Bronchial epithelial cell (primary cell): ENCODE data around the gene DRD2. TPM values are rescaled to one million over a fixed set of nuclear protein-coding genes. Genes with fewer than 3 reads are reported as not detected.

Experiments
- DNase-seq: peaks from one replicate; pipeline ENCODE4 v3.0.0-alpha.2; 2010; ENCODE audit warnings: low read depth
- FAIRE-seq: peaks from 2 replicates; lab custom pipeline; 2011; peaks lifted over from hg19 to GRCh38; lab: Jason Lieb, UNC
- H3K27me3 ChIP-seq: 2 replicates; pipeline ENCODE4 v1.5.1; 2011; ENCODE audit warnings: low read length; ENCODE audit not compliant: control insufficient read depth, insufficient read depth
- H3K36me3 ChIP-seq: 2 replicates; pipeline ENCODE4 v1.5.1; 2011; ENCODE audit warnings: low read length; ENCODE audit not compliant: control insufficient read depth, insufficient read depth
- H3K4me3 ChIP-seq: 2 replicates; pipeline ENCODE4 v1.5.1; 2011; ENCODE audit warnings: mild to moderate bottlenecking, low read depth, low read length, control low read depth
- total RNA-seq: library from RNA; depleted of rRNA; stranded (reverse); fragments of >200 nt; gene quantifications from 2 replicates; pipeline ENCODE4 v1.2.1, GENCODE V29; 2014
- TF ChIP-seq, protein P1 (sequence below): IDR thresholded peaks from 2 replicates; pipeline ENCODE4 v1.5.1; 2011; ENCODE audit warnings: mild to moderate bottlenecking, moderate library complexity, low read length, control low read depth, inconsistent platforms; ENCODE audit not compliant: insufficient read depth, severe bottlenecking

DRD2 gene
- total RNA-seq, 1 donor from 2014 or later, result not detected

DNA sequence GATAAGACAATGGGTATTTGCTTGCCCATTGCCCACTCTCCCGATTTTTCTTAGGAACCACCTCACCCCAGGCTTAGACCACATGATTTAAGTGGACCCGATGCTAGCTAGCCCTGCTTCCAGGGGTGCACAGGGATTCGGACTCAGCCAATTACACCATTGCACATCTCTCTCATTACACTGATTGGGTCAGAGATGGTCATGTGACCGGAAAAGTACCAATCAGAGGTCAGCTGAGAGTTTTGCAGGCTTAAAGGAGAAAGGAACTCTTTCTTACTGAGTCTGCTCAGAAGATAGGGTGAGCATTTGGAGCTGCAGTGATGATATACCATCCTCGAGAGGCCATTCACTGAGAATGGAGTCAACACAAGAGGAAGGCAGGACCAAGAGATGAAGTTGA, 99.8 kb downstream of the DRD2 start:
- Histone ChIP-seq H3K36me3 (no peaks in the 10 kb centered on the region), H3K27me3 (no peaks in the 10 kb centered on the region), H3K4me3 (no peak overlapping the region)
- TF ChIP-seq, protein P1, sequence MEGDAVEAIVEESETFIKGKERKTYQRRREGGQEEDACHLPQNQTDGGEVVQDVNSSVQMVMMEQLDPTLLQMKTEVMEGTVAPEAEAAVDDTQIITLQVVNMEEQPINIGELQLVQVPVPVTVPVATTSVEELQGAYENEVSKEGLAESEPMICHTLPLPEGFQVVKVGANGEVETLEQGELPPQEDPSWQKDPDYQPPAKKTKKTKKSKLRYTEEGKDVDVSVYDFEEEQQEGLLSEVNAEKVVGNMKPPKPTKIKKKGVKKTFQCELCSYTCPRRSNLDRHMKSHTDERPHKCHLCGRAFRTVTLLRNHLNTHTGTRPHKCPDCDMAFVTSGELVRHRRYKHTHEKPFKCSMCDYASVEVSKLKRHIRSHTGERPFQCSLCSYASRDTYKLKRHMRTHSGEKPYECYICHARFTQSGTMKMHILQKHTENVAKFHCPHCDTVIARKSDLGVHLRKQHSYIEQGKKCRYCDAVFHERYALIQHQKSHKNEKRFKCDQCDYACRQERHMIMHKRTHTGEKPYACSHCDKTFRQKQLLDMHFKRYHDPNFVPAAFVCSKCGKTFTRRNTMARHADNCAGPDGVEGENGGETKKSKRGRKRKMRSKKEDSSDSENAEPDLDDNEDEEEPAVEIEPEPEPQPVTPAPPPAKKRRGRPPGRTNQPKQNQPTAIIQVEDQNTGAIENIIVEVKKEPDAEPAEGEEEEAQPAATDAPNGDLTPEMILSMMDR, result no peak
- DNase-seq (no peak), FAIRE-seq (peak; percentile 18)

DNA sequence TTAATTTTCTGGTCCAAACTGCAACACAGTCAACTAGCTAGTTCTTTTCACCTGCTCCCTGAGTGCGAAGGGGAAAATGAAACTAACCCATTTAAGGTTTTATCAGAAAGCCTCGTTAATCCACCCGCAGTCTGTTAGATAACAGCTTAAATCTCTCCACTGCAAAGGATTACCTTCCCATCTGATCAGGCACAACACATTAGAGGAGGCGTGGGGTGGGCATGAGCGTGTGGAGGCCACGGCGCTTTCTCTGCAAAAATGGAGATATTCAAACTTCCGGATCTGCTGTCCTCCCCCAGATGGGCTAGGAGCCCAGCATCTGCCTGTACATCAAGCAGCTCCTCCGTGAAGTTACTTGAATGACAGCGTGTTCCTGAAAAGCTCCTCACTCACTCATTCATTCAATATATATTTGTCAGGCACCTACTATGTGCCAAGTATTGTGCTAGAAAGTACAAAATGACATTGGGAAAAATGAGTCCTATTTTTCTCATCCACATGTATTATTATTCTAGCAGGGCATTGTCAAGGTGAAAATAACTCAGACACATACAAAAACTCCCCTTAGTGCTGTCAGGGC, 101.1 kb downstream of the DRD2 start:
- no peak for DNase-seq
- no peak overlapping the region for H3K4me3 ChIP-seq
- TF ChIP-seq, protein P1, result no peak
- FAIRE-seq, result no peak
- no peaks in the 10 kb centered on the region for H3K27me3 ChIP-seq
- no peaks in the 10 kb centered on the region for H3K36me3 ChIP-seq

DNA sequence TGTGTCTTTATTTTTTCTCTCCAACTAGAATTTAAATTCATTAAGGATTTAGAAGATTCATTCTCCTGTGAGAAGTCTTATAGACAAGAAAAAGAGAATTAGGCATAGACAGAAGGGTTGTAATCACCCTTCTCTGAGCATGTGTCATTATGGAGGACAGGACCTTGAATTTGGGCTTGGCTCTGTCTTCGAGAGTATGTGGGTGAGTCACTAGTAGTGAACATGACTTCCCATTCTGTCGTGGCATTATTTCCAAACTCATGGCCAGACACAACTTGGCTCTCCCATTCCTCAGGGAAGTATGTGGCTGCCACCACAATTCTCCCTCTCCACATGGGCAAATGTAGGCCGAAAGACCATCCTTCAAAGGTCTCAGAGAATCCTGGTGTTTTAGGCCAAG, 101.9 kb downstream of the DRD2 start:
- DNase-seq (peak; percentile 89), FAIRE-seq (peak; percentile 97)
- Histone ChIP-seq H3K4me3 (no peak overlapping the region), H3K27me3 (no peaks in the 10 kb centered on the region), H3K36me3 (no peaks in the 10 kb centered on the region)
- TF ChIP-seq, protein P1, result no peak

DNA sequence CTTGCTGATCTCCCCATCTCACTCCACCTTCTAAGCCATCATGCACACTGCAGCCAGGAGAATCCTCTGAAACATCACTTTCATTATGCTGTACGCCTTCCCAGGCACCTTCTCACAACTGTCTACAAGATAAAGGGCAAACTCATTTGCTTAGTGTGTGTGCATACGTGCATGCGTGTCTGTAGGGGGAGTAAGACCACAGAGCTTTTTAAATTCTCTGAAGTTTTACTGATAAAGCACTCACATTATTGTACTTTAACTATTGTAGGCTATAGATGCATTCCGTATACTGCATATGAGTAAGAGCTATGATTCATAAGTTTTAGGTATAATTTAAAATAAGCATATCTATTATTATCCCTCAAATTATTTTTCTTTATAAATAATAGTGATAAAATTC, 102.9 kb downstream of the DRD2 start:
- DNase-seq, result peak; percentile 38
- TF ChIP-seq, protein P1, result no peak
- Histone ChIP-seq H3K36me3 (peaks cover 1% of the 10 kb centered on the region), H3K27me3 (no peaks in the 10 kb centered on the region), H3K4me3 (no peak overlapping the region)
- no peak for FAIRE-seq

DNA sequence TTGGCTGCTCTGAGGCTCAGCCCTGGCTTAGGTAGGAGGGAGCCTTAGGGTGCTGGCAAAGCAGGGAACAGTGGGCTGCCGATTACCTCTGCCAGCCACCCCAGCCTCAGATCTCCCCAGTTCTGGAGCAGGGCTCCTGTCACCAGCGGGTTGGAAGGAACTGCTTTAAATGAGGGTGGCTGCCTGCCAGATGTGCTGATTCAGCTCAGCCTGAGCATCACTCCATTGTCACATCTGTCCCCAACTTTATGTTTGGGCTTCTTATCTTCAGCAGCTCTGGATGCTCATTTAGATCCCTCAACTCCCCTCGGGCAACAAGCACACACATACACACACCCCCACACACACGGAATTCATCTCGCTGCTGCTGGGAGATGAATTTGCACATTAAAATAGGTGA, 104.6 kb downstream of the DRD2 start:
- FAIRE-seq, result no peak
- TF ChIP-seq, protein P1, result no peak
- no peak for DNase-seq
- H3K4me3 ChIP-seq, result no peak overlapping the region
- no peaks in the 10 kb centered on the region for H3K27me3 ChIP-seq
- H3K36me3 ChIP-seq, result peaks cover 3% of the 10 kb centered on the region

DNA sequence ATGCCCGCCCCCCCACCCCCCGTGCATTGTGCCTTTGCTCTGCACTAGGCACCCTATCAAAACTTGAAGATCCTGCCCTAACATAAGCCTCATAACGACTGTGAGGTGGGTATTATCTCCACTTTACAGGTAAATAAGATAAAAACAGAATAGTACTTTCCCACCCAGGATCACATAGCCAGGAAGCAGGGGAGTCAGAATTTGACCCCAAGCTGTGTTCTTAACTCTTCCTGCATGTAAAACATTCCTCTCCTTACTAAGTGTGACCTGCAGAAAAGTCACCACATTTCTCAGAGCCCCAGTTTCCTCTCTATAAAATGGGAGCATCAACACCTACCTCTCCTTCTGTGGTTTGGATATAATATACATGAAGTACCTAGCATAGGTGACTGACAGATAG, 105.8 kb downstream of the DRD2 start:
- peaks cover 8% of the 10 kb centered on the region for H3K36me3 ChIP-seq
- no peaks in the 10 kb centered on the region for H3K27me3 ChIP-seq
- TF ChIP-seq, protein P1, result no peak
- H3K4me3 ChIP-seq, result no peak overlapping the region
- no peak for FAIRE-seq
- no peak for DNase-seq
